GM13977 (cell line): ENCODE data around the gene ME1.

Experiments used
- DNase-seq: peaks from one replicate; pipeline ENCODE4 v3.0.0; 2012; ENCODE audit warnings: low spot score
- CTCF ChIP-seq: IDR thresholded peaks from 2 replicates; pipeline ENCODE4 v1.5.1; 2012; ENCODE audit warnings: mild to moderate bottlenecking, control low read depth; ENCODE audit not compliant: insufficient read depth; ENCODE audit errors: extremely low read depth, missing control alignments
- in situ Hi-C: fragments of 300-500 bp; cut with MboI; formaldehyde crosslinking; loops from one replicate; pipeline ENCODE4 v1.12.0; 2022; ENCODE audit warnings: low sequenced_read_pairs, low pct_unique_long_range_greater_than_20kb, mixed read lengths, inconsistent platforms; ENCODE audit not compliant: unreplicated experiment

ME1 gene

GRCh38 chr6:83215131-83216047 is 215.5 kb downstream of the ME1 start:
- TF ChIP-seq CTCF = peak; percentile 81
- in situ Hi-C loops = loop anchor here (25.0 kb wide), 1 partner anchor 978 kb away; the partner anchor contains the start of gene IBTK
- DNase-seq = peak; percentile 31

- in situ Hi-C loops = loop anchor here (25.0 kb wide), 1 partner anchor 965 kb away; the partner anchor contains the start of gene IBTK
- no peak for DNase-seq
- TF ChIP-seq CTCF = no peak
Observed at GRCh38 chr6:83202031-83202430, 228.8 kb downstream of the ME1 start.

GRCh38 chr6:83199863-83200225 is 231.0 kb downstream of the ME1 start:
- in situ Hi-C loops = loop anchor here (25.0 kb wide), 1 partner anchor 963 kb away; the partner anchor contains the start of gene IBTK
- TF ChIP-seq CTCF = no peak
- no peak for DNase-seq

- DNase-seq = no peak
- TF ChIP-seq CTCF = no peak
- in situ Hi-C loops = no loop called here
Observed at GRCh38 chr6:83199173-83199862, 231.5 kb downstream of the ME1 start.

- no peak for DNase-seq
- in situ Hi-C loops = no loop called here
- TF ChIP-seq CTCF = no peak
Observed at GRCh38 chr6:83198486-83199172, 232.2 kb downstream of the ME1 start.
